Neural progenitor cell (in vitro differentiated cells): Measurements from ENCODE around the gene PCK1. TPM values are rescaled to one million over a fixed set of nuclear protein-coding genes. Genes with fewer than 3 reads are reported as not detected.
A peak's percentile ranks its signal among the peaks of the same experiment; 100 is the strongest.

ENCODE experiments used
- DNase-seq: peaks from one replicate; pipeline ENCODE4 v3.0.0-alpha.2; 2016; ENCODE audit warnings: low spot score
- H2AFZ ChIP-seq: fragments of 200-600 bp; sonication (generic); replicated peaks from 2 replicates; pipeline ENCODE4 v1.6.1; 2016; ENCODE audit warnings: antibody characterized with exemption
- H3F3A ChIP-seq: fragments of 200-600 bp; sonication (generic); 2 replicates; pipeline ENCODE4 v1.6.1; 2016; ENCODE audit warnings: antibody characterized with exemption, low read depth
- H3K27ac ChIP-seq: fragments of 200-600 bp; sonication (generic); 2 replicates; pipeline ENCODE4 v1.5.1; 2016; ENCODE audit warnings: mild to moderate bottlenecking
- H3K27me3 ChIP-seq: fragments of 200-600 bp; sonication (generic); 2 replicates; pipeline ENCODE4 v1.6.1; 2016; ENCODE audit warnings: mild to moderate bottlenecking, moderate library complexity
- H3K36me3 ChIP-seq: fragments of 200-600 bp; sonication (generic); 2 replicates; pipeline ENCODE4 v1.5.1; 2016
- H3K4me1 ChIP-seq: fragments of 200-600 bp; sonication (generic); 2 replicates; pipeline ENCODE4 v1.6.1; 2016; ENCODE audit warnings: mixed run types
- H3K4me2 ChIP-seq: fragments of 200-600 bp; sonication (generic); 2 replicates; pipeline ENCODE4 v1.6.1; 2016
- H3K4me3 ChIP-seq: fragments of 200-600 bp; sonication (generic); 2 replicates; pipeline ENCODE4 v1.5.1; 2016
- H3K79me2 ChIP-seq: fragments of 200-600 bp; sonication (generic); 2 replicates; pipeline ENCODE4 v1.6.1; 2016; ENCODE audit warnings: low read depth
- H3K9ac ChIP-seq: fragments of 200-600 bp; sonication (generic); 2 replicates; pipeline ENCODE4 v1.6.1; 2016
- H3K9me3 ChIP-seq: fragments of 200-600 bp; sonication (generic); 2 replicates; pipeline ENCODE4 v1.5.1; 2016; ENCODE audit warnings: low read depth
- H4K20me1 ChIP-seq: fragments of 200-600 bp; sonication (generic); 2 replicates; pipeline ENCODE4 v1.6.1; 2016; ENCODE audit warnings: low read depth
- H3K27ac Mint-ChIP-seq: 3 replicates; pipeline ENCODE4 v1.8.0; 2021; ENCODE audit warnings: mixed read lengths
- H3K27me3 Mint-ChIP-seq: 2 replicates; pipeline ENCODE4 v1.8.0; 2022; ENCODE audit warnings: low read depth, mild to moderate bottlenecking, inconsistent platforms, moderate library complexity, mixed read lengths; ENCODE audit not compliant: insufficient read depth
- H3K36me3 Mint-ChIP-seq: 3 replicates; pipeline ENCODE4 v1.8.0; 2021; ENCODE audit warnings: mixed read lengths
- H3K4me1 Mint-ChIP-seq: 3 replicates; pipeline ENCODE4 v1.8.0; 2021; ENCODE audit warnings: mixed read lengths
- H3K4me3 Mint-ChIP-seq: 3 replicates; pipeline ENCODE4 v1.8.0; 2021; ENCODE audit warnings: mild to moderate bottlenecking, moderate library complexity, mixed read lengths
- H3K9me3 Mint-ChIP-seq: 3 replicates; pipeline ENCODE4 v1.8.0; 2020; ENCODE audit warnings: mixed read lengths
- CTCF ChIP-seq: fragments of 200-600 bp; sonication (generic); IDR thresholded peaks from 2 replicates; pipeline ENCODE4 v1.5.1; 2017; ENCODE audit warnings: antibody characterized with exemption, mild to moderate bottlenecking
- EZH2 ChIP-seq: fragments of 200-600 bp; sonication (generic); IDR thresholded peaks from 2 replicates; pipeline ENCODE4 v1.6.1; 2017; ENCODE audit warnings: antibody characterized with exemption, mild to moderate bottlenecking, moderate library complexity
- EZH2phosphoT487 ChIP-seq: fragments of 200-600 bp; sonication (generic); IDR thresholded peaks from 2 replicates; pipeline ENCODE4 v1.6.1; 2017; ENCODE audit warnings: antibody characterized with exemption
- total RNA-seq: library from RNA; depleted of rRNA; stranded (reverse); fragments of >200 nt; gene quantifications from 2 replicates; pipeline ENCODE4 v1.2.3, GENCODE V29; 2015; ENCODE audit warnings: low replicate concordance

The PCK1 gene
- total RNA-seq, 1 donor from 2014 or later = not detected

GRCh38 chr20:57585466-57586213, 24.7 kb downstream of the PCK1 start:
- Histone ChIP-seq H3K79me2 (no peaks in the 10 kb centered on the region), H3K4me3 (no peak overlapping the region), H3K9me3 (no peaks in the 10 kb centered on the region), H3K9ac (no peak overlapping the region), H3K27me3 (no peaks in the 10 kb centered on the region), H3K4me1 (peaks cover 7% of the 10 kb centered on the region), H2AFZ (no peak overlapping the region), H3K36me3 (no peaks in the 10 kb centered on the region), H3K27ac (no peak overlapping the region), H4K20me1 (no peaks in the 10 kb centered on the region), H3F3A (no peaks in the 10 kb centered on the region), H3K4me2 (no peak overlapping the region)
- Mint-ChIP-seq H3K4me3 (no peak overlapping the region), H3K4me1 (peaks cover 19% of the 10 kb centered on the region), H3K9me3 (peaks cover 6% of the 10 kb centered on the region), H3K27ac (peak overlapping the region; percentile 9), H3K36me3 (no peaks in the 10 kb centered on the region), H3K27me3 (peaks cover 19% of the 10 kb centered on the region)
- TF ChIP-seq CTCF = no peak
- TF ChIP-seq EZH2 = no peak
- TF ChIP-seq EZH2phosphoT487 = no peak
- no peak for DNase-seq

- H3K27ac ChIP-seq = no peak overlapping the region
- peaks cover 19% of the 10 kb centered on the region for H3K4me1 Mint-ChIP-seq
- no peak overlapping the region for H3K4me3 Mint-ChIP-seq
- H3F3A ChIP-seq = no peaks in the 10 kb centered on the region
- H3K4me2 ChIP-seq = no peak overlapping the region
- H3K27me3 Mint-ChIP-seq = peaks cover 19% of the 10 kb centered on the region
- H3K36me3 ChIP-seq = no peaks in the 10 kb centered on the region
- H3K9ac ChIP-seq = no peak overlapping the region
- no peak for TF ChIP-seq EZH2
- TF ChIP-seq EZH2phosphoT487 = no peak
- no peak for TF ChIP-seq CTCF
- no peaks in the 10 kb centered on the region for H3K36me3 Mint-ChIP-seq
- DNase-seq = peak; percentile 18
- no peak overlapping the region for H3K27ac Mint-ChIP-seq
- no peaks in the 10 kb centered on the region for H3K27me3 ChIP-seq
- H3K9me3 ChIP-seq = no peaks in the 10 kb centered on the region
- peaks cover 6% of the 10 kb centered on the region for H3K9me3 Mint-ChIP-seq
- H4K20me1 ChIP-seq = no peaks in the 10 kb centered on the region
- H2AFZ ChIP-seq = peak overlapping the region; percentile 10
- H3K79me2 ChIP-seq = no peaks in the 10 kb centered on the region
- no peak overlapping the region for H3K4me3 ChIP-seq
- peaks cover 7% of the 10 kb centered on the region for H3K4me1 ChIP-seq
Observed at GRCh38 chr20:57586370-57586793, 25.5 kb downstream of the PCK1 start.

- peaks cover 15% of the 10 kb centered on the region for H3K27me3 Mint-ChIP-seq
- Histone ChIP-seq H3K9ac (no peak overlapping the region), H4K20me1 (no peaks in the 10 kb centered on the region), H3K79me2 (no peaks in the 10 kb centered on the region), H3K27me3 (no peaks in the 10 kb centered on the region), H3K4me3 (no peak overlapping the region), H3K9me3 (no peaks in the 10 kb centered on the region), H3K27ac (no peak overlapping the region), H3K4me1 (peaks cover 7% of the 10 kb centered on the region), H3F3A (no peaks in the 10 kb centered on the region), H2AFZ (no peak overlapping the region), H3K36me3 (no peaks in the 10 kb centered on the region), H3K4me2 (no peak overlapping the region)
- peaks cover 16% of the 10 kb centered on the region for H3K4me1 Mint-ChIP-seq
- H3K9me3 Mint-ChIP-seq = peaks cover 6% of the 10 kb centered on the region
- H3K27ac Mint-ChIP-seq = no peak overlapping the region
- no peak for DNase-seq
- H3K4me3 Mint-ChIP-seq = no peak overlapping the region
- H3K36me3 Mint-ChIP-seq = no peaks in the 10 kb centered on the region
- TF ChIP-seq EZH2phosphoT487 (no peak), EZH2 (no peak), CTCF (no peak)
Observed at GRCh38 chr20:57586943-57587277, 26.0 kb downstream of the PCK1 start.
